ENCODE measurements around the gene CGNL1.

The CGNL1 gene

DNA sequence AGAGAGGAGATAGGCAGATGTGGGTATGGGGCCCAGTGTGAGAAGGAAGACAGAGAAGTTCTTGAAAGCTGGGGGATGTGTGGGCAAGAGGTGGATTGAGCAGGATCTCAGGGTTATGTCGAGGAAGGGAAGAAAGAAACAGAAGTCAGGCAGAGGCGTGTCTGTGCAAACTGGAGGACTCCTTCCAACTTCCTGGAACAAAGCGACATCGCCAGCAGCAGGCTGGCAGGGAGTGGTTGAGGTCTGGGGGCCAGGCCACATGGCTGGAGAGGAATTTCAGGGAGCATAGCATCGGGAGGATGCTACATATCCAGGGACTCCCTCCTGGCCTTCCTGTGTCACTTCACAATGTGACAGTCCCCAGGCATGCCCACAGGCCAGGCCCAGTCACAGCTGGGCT lies 172.5 kb downstream of the CGNL1 start:
- DNase-seq (ENCODE audit: low read depth in 2 of 2) = no peak

- DNase-seq (ENCODE audit: low read depth in 2 of 2) = no peak
These were observed 173.6 kb downstream of the CGNL1 start for GRCh38 chr15:57549935-57550334.

- DNase-seq (ENCODE audit: low read depth in 2 of 2) = no peak
These were observed 174.3 kb downstream of the CGNL1 start for GRCh38 chr15:57550640-57551039.

- DNase-seq (ENCODE audit: low read depth in 2 of 2) = no peak
These were observed 175.7 kb downstream of the CGNL1 start for GRCh38 chr15:57551715-57552677.

- DNase-seq (ENCODE audit: low read depth in 2 of 2) = no peak
These were observed 176.5 kb downstream of the CGNL1 start for GRCh38 chr15:57552678-57553334.

DNA sequence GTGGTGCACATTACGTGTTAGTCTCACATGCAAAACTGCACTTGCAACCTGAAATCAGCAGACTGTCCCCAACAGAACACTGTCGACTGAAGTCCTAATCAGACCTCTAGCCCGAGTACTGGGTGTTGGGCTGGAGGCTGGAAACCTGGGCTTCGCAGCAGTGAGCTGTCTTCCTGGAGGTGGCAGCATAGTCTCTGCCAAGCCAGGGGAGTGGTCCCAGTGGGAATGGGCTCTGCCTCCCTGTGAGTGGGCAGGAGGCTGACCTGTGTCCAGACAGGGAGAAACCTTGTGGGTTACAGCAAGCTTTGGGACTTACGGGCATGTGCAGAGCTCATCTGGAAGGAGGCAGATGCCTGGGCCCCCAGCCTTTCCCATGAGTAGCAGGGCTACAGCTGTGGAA lies 177.2 kb downstream of the CGNL1 start:
- no peak for DNase-seq (ENCODE audit: low read depth in 2 of 2)

DNA sequence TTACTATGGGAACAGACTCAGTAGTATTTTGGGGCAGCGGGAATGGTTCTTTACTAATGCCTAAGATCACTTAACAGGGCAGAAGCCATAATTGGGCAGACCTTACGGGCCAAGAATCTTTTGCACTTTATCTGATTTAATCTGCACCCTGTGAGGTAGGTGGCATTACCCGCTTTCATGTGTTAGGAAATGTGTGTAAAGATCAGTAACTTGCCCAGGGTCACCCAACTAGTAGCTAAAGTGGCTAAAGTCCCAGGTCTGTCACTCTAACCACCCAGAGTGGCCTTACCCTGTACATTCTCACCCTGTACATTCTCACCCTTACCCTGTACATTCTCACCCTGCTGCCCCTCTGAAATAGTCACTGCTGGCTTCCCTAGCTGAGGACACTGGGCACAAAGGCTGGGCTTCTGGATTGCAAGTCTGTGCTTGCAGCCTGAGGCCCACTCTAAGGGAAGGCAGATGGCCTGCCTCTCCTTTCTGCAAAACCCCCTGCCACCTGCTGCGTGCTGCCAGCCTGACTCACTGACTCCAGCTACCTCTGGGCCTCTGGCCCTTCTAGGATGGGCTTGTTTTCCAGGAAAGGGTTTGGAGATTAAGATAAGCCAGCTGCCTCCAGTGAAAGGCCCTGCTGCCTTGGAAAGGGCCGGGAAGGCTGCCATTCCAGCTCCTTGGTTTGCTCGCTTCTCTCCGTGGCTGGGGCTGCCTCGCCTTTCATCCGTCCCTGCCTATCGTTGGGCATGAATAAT lies 177.9 kb downstream of the CGNL1 start:
- DNase-seq (ENCODE audit: low read depth in 2 of 2) = no peak

DNA sequence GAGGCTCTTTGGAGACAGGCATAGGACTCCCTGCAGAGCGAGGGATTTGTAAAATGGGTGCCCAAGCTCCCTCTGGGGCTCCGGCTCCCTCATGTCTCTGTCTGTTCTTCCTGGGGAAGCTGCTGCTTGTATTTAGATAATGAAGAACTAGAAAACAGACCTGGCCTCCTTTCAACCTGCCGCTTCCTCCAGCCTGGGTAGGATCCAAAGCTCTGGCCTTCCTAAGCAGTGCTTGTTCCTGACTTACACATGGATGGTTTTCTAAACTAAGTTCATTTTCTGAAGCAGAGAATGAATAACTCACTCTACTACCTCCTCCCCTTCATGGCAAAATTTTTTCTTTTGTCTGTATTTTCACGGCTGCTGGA lies 178.5 kb downstream of the CGNL1 start:
- no peak for DNase-seq (ENCODE audit: low read depth in 2 of 2)

GRCh38 chr15:57555270-57555669 lies 179.0 kb downstream of the CGNL1 start:
- DNase-seq (ENCODE audit: low read depth in 2 of 2) = no peak

DNA sequence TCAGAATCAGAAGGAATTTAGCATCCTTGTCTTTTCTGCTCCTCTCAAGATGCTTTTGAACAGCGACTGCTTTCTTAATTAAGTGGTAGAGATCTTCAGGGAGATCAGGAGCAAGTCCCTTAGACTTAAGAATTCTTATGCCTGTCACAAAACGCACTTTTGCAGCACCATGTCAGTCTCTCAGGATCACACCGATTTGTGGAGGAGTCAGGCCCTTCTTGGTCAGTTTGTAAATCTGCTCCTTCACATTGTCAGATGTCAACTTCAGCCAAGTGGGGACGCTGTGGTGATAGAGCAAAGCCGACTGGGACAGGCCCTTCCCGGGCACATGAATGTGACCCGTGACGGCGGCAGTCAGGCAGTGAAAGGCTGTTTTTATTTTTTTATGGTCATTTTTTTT lies 179.7 kb downstream of the CGNL1 start:
- no peak for DNase-seq (ENCODE audit: low read depth in 2 of 2)

DNA sequence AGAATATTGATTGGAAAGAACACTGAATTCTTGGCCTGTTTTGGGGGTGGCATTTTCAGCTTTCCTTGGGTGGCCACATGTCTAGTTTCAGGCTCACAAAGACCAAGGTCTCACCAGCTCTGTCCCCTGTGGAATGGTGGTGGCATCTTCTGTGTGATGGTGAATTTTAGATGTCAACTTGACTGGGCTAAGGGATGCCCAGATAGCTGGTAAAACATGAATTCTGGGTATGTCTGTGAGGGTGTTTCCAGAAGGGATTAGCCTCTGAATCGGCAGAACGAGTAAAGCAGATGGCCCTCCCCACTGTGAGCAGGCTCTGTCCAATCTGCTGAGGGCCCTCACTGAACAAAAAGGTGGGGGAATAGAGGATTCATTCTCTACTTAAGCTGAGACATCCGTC lies 181.0 kb downstream of the CGNL1 start:
- no peak for DNase-seq (ENCODE audit: low read depth in 2 of 2)

DNA sequence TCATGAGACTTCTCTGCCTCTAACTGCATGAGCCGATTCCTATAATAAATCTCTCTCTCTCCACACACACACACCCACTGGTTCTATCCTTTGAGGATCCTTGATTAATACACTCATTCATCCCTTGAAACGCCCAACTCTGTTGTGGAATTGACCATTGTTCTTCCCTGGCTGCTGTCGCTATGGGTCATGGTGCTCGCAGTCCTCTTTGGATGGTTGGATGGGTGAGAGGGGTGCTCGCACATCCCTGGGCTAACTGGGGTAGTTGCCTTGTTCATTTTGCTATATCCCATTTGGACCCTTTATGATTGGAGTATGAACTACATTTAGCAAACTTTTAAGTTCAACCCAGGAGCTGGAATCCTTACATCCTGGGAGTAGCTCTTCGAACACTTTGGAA lies 181.5 kb downstream of the CGNL1 start:
- no peak for DNase-seq (ENCODE audit: low read depth in 2 of 2)

DNA sequence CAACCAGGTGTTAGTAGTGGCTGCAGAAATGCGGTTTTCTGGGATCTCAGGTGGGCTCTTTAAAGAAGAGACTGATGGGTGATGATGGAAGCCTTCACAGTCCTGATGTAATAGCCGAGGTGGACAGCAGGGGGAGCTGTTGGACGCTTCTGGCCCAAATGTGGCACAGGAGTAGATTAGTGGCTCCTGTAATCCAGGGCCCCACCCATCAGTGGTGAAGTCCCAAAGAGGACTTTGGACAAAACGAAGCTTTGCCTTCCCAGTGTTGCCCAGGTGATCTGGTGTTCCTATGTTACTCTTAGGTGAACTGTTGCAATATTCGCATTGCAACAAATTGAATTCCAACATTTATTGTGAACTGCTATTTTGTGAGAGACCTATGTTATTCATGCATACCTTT lies 183.6 kb downstream of the CGNL1 start:
- DNase-seq (ENCODE audit: low read depth in 2 of 2) = peak; percentile 59 to 73

GRCh38 chr15:57561041-57561711 lies 184.9 kb downstream of the CGNL1 start:
- peak; percentile 33 to 54 for DNase-seq (ENCODE audit: low read depth in 2 of 2)

- no peak for DNase-seq (ENCODE audit: low read depth in 2 of 2)
These were observed 186.0 kb downstream of the CGNL1 start for GRCh38 chr15:57562196-57562769.

GRCh38 chr15:57563416-57563815 lies 187.1 kb downstream of the CGNL1 start:
- DNase-seq (ENCODE audit: low read depth in 2 of 2) = no peak

- DNase-seq (ENCODE audit: low read depth in 2 of 2) = no peak
These were observed 189.0 kb downstream of the CGNL1 start for GRCh38 chr15:57565311-57565710.

DNA sequence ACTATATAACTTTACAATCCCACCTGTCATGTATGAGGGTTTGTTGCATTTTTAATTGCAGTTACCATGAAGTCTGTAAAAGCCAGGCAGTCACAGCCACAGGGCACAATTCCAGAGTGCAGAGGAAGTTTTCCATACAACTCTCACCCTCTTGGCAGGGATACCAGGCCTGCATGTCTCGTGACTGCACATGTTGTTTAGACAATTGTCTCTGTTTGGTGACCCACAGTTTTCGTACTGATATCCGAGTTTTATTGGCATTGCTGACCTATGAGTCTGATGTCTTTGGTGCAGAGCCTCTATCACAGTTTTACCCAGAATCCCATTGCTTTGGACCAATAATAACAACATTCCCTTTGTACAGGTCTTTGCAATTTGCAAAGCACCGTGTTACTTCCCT lies 190.5 kb downstream of the CGNL1 start:
- DNase-seq (ENCODE audit: low read depth in 2 of 2) = no peak

GRCh38 chr15:57567891-57568290 lies 191.6 kb downstream of the CGNL1 start:
- DNase-seq (ENCODE audit: low read depth in 2 of 2) = no peak

- no peak for DNase-seq (ENCODE audit: low read depth in 2 of 2)
These were observed 192.0 kb downstream of the CGNL1 start for GRCh38 chr15:57568299-57568698.

DNA sequence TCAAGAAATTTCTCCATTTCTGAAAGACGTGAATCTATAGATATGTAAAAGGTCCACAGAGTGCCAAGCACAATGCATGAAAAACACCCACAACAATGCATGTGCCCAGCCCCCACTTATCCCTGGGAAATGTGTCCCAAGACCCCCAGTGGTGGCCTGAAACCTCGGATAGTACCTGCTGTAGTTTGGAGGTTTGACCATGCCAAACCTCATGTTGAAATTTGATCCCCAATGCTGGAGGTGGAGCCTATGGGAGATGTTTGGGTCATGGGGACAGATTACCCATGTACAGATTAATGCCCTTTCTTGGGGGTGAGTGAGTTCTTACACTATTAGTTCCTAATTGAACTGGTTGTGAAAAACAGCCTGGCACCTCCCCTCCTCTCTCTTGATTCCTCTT lies 194.0 kb downstream of the CGNL1 start:
- no peak for DNase-seq (ENCODE audit: low read depth in 2 of 2)

DNA sequence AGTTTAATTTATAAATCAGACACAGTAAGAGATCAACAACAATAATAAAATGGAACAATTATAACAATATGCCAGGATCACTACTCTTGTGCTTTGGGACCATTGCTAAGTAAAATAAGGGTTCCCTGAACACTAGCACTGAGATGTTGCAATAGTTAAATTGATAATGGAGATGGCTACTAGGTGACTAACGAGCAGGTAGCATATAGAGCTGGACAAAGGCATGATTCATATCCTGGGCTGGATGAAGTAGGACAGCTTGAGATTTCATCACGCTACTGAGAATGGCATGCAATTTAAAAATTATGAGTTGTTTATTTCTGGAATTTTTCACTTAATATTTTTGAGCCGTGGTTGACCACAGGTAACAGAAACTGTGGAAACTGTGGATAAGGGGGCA lies 194.7 kb downstream of the CGNL1 start:
- no peak for DNase-seq (ENCODE audit: low read depth in 2 of 2)

Data from activated CD4-positive, alpha-beta T cell treated with anti-CD3 and anti-CD28 coated beads for 24 hours (primary cell).